H9 (cell line): ENCODE results near the gene CPT1B. TPM values are rescaled to one million over a fixed set of nuclear protein-coding genes. Genes with fewer than 3 reads are reported as not detected.

ENCODE experiments used
- DNase-seq: peaks from one replicate; pipeline ENCODE4 v3.0.0-alpha.2; 2017
- H2AFZ ChIP-seq: one replicate; pipeline ENCODE4 v1.6.1; 2013; ENCODE audit warnings: mild to moderate bottlenecking, low read length, control low read depth, moderate library complexity
- H2AK5ac ChIP-seq: 2 replicates; pipeline ENCODE4 v1.6.1; 2013; ENCODE audit warnings: low read length, control low read depth, mixed read lengths; ENCODE audit not compliant: insufficient read length
- H2BK120ac ChIP-seq: one replicate; pipeline ENCODE4 v1.6.1; 2013; ENCODE audit warnings: low read depth, mild to moderate bottlenecking, low read length, control low read depth, inconsistent platforms; ENCODE audit not compliant: poor library complexity, severe bottlenecking
- H2BK12ac ChIP-seq: 2 replicates; pipeline ENCODE4 v1.6.1; 2013; ENCODE audit warnings: low read length, control low read depth, mixed read lengths, low read depth; ENCODE audit not compliant: insufficient read length
- H2BK15ac ChIP-seq: 2 replicates; pipeline ENCODE4 v1.6.1; 2013; ENCODE audit warnings: low read depth, low read length, control low read depth
- H2BK20ac ChIP-seq: one replicate; pipeline ENCODE4 v1.6.1; 2013; ENCODE audit warnings: low read depth, mild to moderate bottlenecking, low read length, control low read depth, inconsistent platforms; ENCODE audit not compliant: poor library complexity, severe bottlenecking
- H2BK5ac ChIP-seq: 2 replicates; pipeline ENCODE4 v1.6.1; 2013; ENCODE audit warnings: low read length, control low read depth, mixed read lengths; ENCODE audit not compliant: insufficient read length
- H3K14ac ChIP-seq: 2 replicates; pipeline ENCODE4 v1.6.1; 2013; ENCODE audit warnings: low read length, control low read depth; ENCODE audit not compliant: insufficient read depth
- H3K18ac ChIP-seq: 2 replicates; pipeline ENCODE4 v1.6.1; 2013; ENCODE audit warnings: low read depth, mild to moderate bottlenecking, mixed read lengths, low read length, control low read depth; ENCODE audit not compliant: insufficient read length
- H3K23ac ChIP-seq: 2 replicates; pipeline ENCODE4 v1.6.1; 2013; ENCODE audit warnings: low read length, control low read depth, mixed read lengths, low read depth; ENCODE audit not compliant: insufficient read length
- H3K23me2 ChIP-seq: 2 replicates; pipeline ENCODE4 v1.6.1; 2013; ENCODE audit warnings: low read depth, mild to moderate bottlenecking, mixed read lengths, low read length, control low read depth; ENCODE audit not compliant: insufficient read length, poor library complexity, severe bottlenecking
- H3K27ac ChIP-seq: 2 replicates; pipeline ENCODE4 v1.5.1; 2013; ENCODE audit warnings: low read length, control low read depth, mixed read lengths, low read depth; ENCODE audit not compliant: insufficient read length
- H3K27me3 ChIP-seq: 2 replicates; pipeline ENCODE4 v1.6.1; 2013; ENCODE audit warnings: low read length, control low read depth, inconsistent platforms; ENCODE audit not compliant: insufficient read depth
- H3K4ac ChIP-seq: 2 replicates; pipeline ENCODE4 v1.6.1; 2013; ENCODE audit warnings: low read depth, mild to moderate bottlenecking, control low read depth, inconsistent platforms, low read length, moderate library complexity
- H3K4me1 ChIP-seq: 2 replicates; pipeline ENCODE4 v1.6.1; 2013; ENCODE audit warnings: low read length, control low read depth, inconsistent platforms; ENCODE audit not compliant: insufficient read depth
- H3K4me2 ChIP-seq: 2 replicates; pipeline ENCODE4 v1.6.1; 2013; ENCODE audit warnings: low read length, control low read depth, mixed read lengths; ENCODE audit not compliant: insufficient read length, insufficient read depth
- H3K56ac ChIP-seq: 2 replicates; pipeline ENCODE4 v1.6.1; 2013; ENCODE audit warnings: low read depth, mild to moderate bottlenecking, mixed read lengths, low read length, control low read depth; ENCODE audit not compliant: insufficient read length
- H3K79me1 ChIP-seq: 2 replicates; pipeline ENCODE4 v1.6.1; 2013; ENCODE audit warnings: low read depth, mild to moderate bottlenecking, moderate library complexity, low read length, control low read depth, inconsistent platforms; ENCODE audit not compliant: insufficient read depth, poor library complexity, severe bottlenecking
- H3K79me2 ChIP-seq: 2 replicates; pipeline ENCODE4 v1.6.1; 2013; ENCODE audit warnings: low read length, control low read depth, inconsistent platforms; ENCODE audit not compliant: insufficient read depth
- H3K9ac ChIP-seq: 2 replicates; pipeline ENCODE4 v1.6.1; 2013; ENCODE audit warnings: low read length, control low read depth, mixed read lengths; ENCODE audit not compliant: insufficient read length; ENCODE audit errors: extremely low read depth
- H3K9me3 ChIP-seq: one replicate; pipeline ENCODE4 v1.6.1; 2013; ENCODE audit warnings: low read depth, low read length, inconsistent platforms; ENCODE audit not compliant: control insufficient read depth
- H3T11ph ChIP-seq: one replicate; pipeline ENCODE4 v1.6.1; 2013; ENCODE audit warnings: mild to moderate bottlenecking, low read length, control low read depth, inconsistent platforms
- H4K20me1 ChIP-seq: one replicate; pipeline ENCODE4 v1.6.1; 2013; ENCODE audit not compliant: control insufficient read depth, insufficient read length, insufficient read depth
- H4K5ac ChIP-seq: 2 replicates; pipeline ENCODE4 v1.6.1; 2013; ENCODE audit warnings: low read depth, mild to moderate bottlenecking, mixed read lengths, low read length, control low read depth; ENCODE audit not compliant: insufficient read length
- H4K8ac ChIP-seq: replicated peaks from 2 replicates; pipeline ENCODE4 v1.6.1; 2013; ENCODE audit warnings: low read length, control low read depth, mixed read lengths, low read depth; ENCODE audit not compliant: insufficient read length
- H4K91ac ChIP-seq: 2 replicates; pipeline ENCODE4 v1.6.1; 2013; ENCODE audit warnings: low read depth, mild to moderate bottlenecking, moderate library complexity, mixed read lengths, low read length, control low read depth; ENCODE audit not compliant: insufficient read length
- H3K27ac Mint-ChIP-seq, 3 experiments: 2 replicates in 2 of 3; 3 replicates in 1 of 3; pipeline ENCODE4 v1.8.0; 2020 to 2021; ENCODE audit warnings: mixed read lengths in 3 of 3, mild to moderate bottlenecking in 1 of 3, moderate library complexity in 1 of 3
- H3K27me3 Mint-ChIP-seq: 2 replicates; pipeline ENCODE4 v1.8.0; 2021; ENCODE audit warnings: low read depth, mild to moderate bottlenecking, moderate library complexity, mixed read lengths
- H3K36me3 Mint-ChIP-seq, 3 experiments: 2 replicates in 2 of 3; 3 replicates in 1 of 3; pipeline ENCODE4 v1.8.0; 2020 to 2021; ENCODE audit warnings: low read depth in 3 of 3, mixed read lengths in 3 of 3; ENCODE audit not compliant: insufficient read depth in 1 of 3
- H3K4me1 Mint-ChIP-seq, 2 experiments: 2 replicates each; pipeline ENCODE4 v1.8.0; 2020; ENCODE audit warnings: mixed read lengths in 2 of 2
- H3K4me3 Mint-ChIP-seq, 2 experiments: 2 replicates in 1 of 2; 3 replicates in 1 of 2; pipeline ENCODE4 v1.8.0; 2020 to 2021; ENCODE audit warnings: mild to moderate bottlenecking in 2 of 2, mixed read lengths in 2 of 2, moderate library complexity in 1 of 2
- H3K9me3 Mint-ChIP-seq, 2 experiments: 2 replicates in 1 of 2; 3 replicates in 1 of 2; pipeline ENCODE4 v1.8.0; 2020; ENCODE audit warnings: mild to moderate bottlenecking in 2 of 2, mixed read lengths in 2 of 2, moderate library complexity in 1 of 2
- CTCF ChIP-seq: fragments of 200-600 bp; sonication (generic); conservative IDR thresholded peaks from 3 replicates; pipeline ENCODE4 v1.8.0; 2021; ENCODE audit warnings: antibody characterized with exemption, mild to moderate bottlenecking
- WGBS: extraction: QIAGEN DNeasy Blood & Tissue Kit; methylation state at CpG from one replicate; pipeline ENCODE4 v1.1.7; 2013; ENCODE audit warnings: missing lambda C conversion rate, low lambda C conversion rate, mixed read lengths; ENCODE audit not compliant: insufficient read length; ENCODE audit errors: extremely low coverage; 5-methylcytosine and 5-hydroxymethylcytosine counted together
- total RNA-seq: library from RNA; stranded (reverse); gene quantifications from 2 replicates; pipeline ENCODE4 v1.2.1, GENCODE V29; 2021

Gene CPT1B
- total RNA-seq, 1 experiment from 2014 or later: 65.7 TPM

GRCh38 chr22:50526108-50526833, 52.0 kb downstream of the CPT1B start:
- Histone ChIP-seq H3K23ac (no peak overlapping the region), H3K79me1 (no peaks in the 10 kb centered on the region)

More at GRCh38 chr22:50526108-50526833, 52.0 kb downstream of the CPT1B start:
- H3K18ac ChIP-seq: no peak overlapping the region
- no peak overlapping the region for H4K8ac ChIP-seq
- no CpG with 5 or more reads among the region's 77 CpGs for WGBS
- Mint-ChIP-seq H3K4me1 (peaks cover 11 to 17% of the 10 kb centered on the region in 2 experiments), H3K9me3 (no peaks in the 10 kb centered on the region; a peak in 1 of 5 replicates), H3K27me3 (peaks cover 45% of the 10 kb centered on the region), H3K27ac (no peak overlapping the region), H3K4me3 (peak overlapping the region; percentile 79 to 82), H3K36me3 (peaks cover 2 to 20% (median 14%) of the 10 kb centered on the region in 3 experiments; a peak in 5 of 7 replicates)
- no peak overlapping the region for H2AFZ ChIP-seq
- peak overlapping the region; percentile 18 for H3K14ac ChIP-seq
- H3K9ac ChIP-seq: no peak overlapping the region
- no peak overlapping the region for H2BK5ac ChIP-seq
- H3K4me2 ChIP-seq: peak overlapping the region; percentile 70
- no peak overlapping the region for H3K56ac ChIP-seq
- peaks cover 28% of the 10 kb centered on the region; the same call in 1 of the 2 replicates for H3K27me3 ChIP-seq
- peak; percentile 73 for DNase-seq
- no peak overlapping the region for H2BK12ac ChIP-seq
- no peak overlapping the region for H2AK5ac ChIP-seq
- no peak overlapping the region for H2BK120ac ChIP-seq
- H4K5ac ChIP-seq: no peak overlapping the region
- no peak overlapping the region for H3K27ac ChIP-seq
- no peak overlapping the region for H3K4ac ChIP-seq
- no peak overlapping the region for H2BK15ac ChIP-seq
- no peaks in the 10 kb centered on the region for H4K20me1 ChIP-seq
- H3T11ph ChIP-seq: no peak overlapping the region
- H2BK20ac ChIP-seq: no peak overlapping the region
- peak; percentile 68 for TF ChIP-seq CTCF
- H3K23me2 ChIP-seq: peaks cover 10% of the 10 kb centered on the region
- H3K79me2 ChIP-seq: no peaks in the 10 kb centered on the region
- H3K4me1 ChIP-seq: peaks cover 3% of the 10 kb centered on the region; the same call in 1 of the 2 replicates
- H3K9me3 ChIP-seq: no peaks in the 10 kb centered on the region
- no peak overlapping the region for H4K91ac ChIP-seq
